Measurements from ENCODE around the gene SSBP3.

SSBP3 gene

GRCh38 chr1:54337928-54338327, 68.3 kb downstream of the SSBP3 start:
- no peak for TF ChIP-seq POLR2AphosphoS5 (IDR thresholded peaks at IDR 0.05; ENCODE audit: low read depth, low read length)
- TF ChIP-seq REST (IDR thresholded peaks at IDR 0.05; ENCODE audit: insufficient read depth in 1 of 2, low read depth in 2 of 2, low read length in 2 of 2), result no peak

DNA sequence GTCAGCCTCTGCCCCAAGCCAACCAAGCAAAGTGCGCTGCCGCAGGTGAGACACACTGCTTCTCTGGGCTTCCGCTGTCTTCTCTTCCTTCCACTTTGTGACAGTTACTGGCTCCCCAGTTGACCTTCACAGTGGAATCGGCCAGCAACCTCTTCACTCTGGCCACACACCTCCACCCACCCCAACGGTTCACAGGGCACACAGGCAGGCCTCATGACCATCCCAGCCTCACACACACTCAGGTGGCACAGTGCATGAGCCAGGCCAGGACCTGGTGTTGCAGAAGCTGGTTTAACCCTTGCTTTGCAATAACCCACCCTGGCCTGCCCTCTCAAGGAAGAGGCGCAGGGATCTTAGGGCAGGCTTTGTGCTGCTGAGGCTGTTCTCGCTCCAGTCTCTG, 69.2 kb downstream of the SSBP3 start:
- TF ChIP-seq SIN3A (IDR thresholded peaks at IDR 0.05; ENCODE audit: borderline replicate concordance, insufficient read depth, low read length) (no peak), POLR2AphosphoS5 (IDR thresholded peaks at IDR 0.05; ENCODE audit: low read depth, low read length) (no peak), FOXP2 (optimal IDR thresholded peaks at IDR 0.05; ENCODE audit: borderline replicate concordance, extremely low read depth, extremely low read length, insufficient read depth) (no peak), REST (IDR thresholded peaks at IDR 0.05; ENCODE audit: insufficient read depth in 1 of 2, low read depth in 2 of 2, low read length in 2 of 2) (no peak)

DNA sequence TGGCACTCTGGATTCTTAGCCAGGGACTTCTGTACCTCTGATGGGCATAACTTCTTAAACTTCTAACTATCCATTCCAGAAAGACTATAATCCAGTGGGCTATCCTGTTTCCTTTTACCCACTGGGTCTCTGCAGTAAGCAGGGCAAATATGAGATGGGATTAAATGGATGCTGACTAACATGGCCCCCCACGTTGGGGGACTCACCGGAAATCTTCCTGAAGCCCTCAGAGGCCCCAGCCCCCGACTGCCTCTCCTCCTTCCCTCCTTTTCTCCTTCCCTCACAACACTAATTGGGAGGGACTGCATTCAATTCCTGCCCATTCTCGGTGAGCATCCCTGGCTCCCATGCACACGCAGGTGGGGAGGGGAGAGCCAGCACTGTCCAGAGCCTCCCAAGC, 70.1 kb downstream of the SSBP3 start:
- no peak for TF ChIP-seq POLR2AphosphoS5 (IDR thresholded peaks at IDR 0.05; ENCODE audit: low read depth, low read length)
- no peak for TF ChIP-seq SIN3A (IDR thresholded peaks at IDR 0.05; ENCODE audit: borderline replicate concordance, insufficient read depth, low read length)
- no peak for TF ChIP-seq TAF1 (IDR thresholded peaks at IDR 0.05; ENCODE audit: borderline replicate concordance, insufficient read depth, low read length)
- TF ChIP-seq FOXP2 (optimal IDR thresholded peaks at IDR 0.05; ENCODE audit: borderline replicate concordance, extremely low read depth, extremely low read length, insufficient read depth), result no peak
- no peak for TF ChIP-seq REST (IDR thresholded peaks at IDR 0.05; ENCODE audit: insufficient read depth in 1 of 2, low read depth in 2 of 2, low read length in 2 of 2)

DNA sequence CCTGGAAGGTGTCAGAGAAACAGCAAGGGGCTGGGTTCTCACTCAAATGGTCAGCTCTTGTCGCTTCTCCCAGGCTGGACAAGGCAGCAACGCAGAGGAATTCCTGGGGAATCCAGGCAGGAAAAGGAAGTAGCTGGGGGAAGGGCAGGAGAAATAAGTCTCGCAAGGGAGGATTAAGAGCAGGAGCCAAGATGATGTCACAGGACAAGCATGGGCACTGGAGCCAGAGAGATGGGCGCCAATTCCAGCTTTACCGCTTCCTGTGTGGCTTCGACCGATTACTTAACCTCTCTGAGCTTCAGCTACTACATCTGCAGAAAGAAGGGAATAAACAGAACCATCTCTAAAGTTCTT, 70.5 kb downstream of the SSBP3 start:
- TF ChIP-seq REST (IDR thresholded peaks at IDR 0.05; ENCODE audit: insufficient read depth in 1 of 2, low read depth in 2 of 2, low read length in 2 of 2), result peak in 1 of 2 experiments; percentile 65; a peak in 1 of 4 replicates
- TF ChIP-seq SIN3A (IDR thresholded peaks at IDR 0.05; ENCODE audit: borderline replicate concordance, insufficient read depth, low read length), result no peak
- TF ChIP-seq POLR2AphosphoS5 (IDR thresholded peaks at IDR 0.05; ENCODE audit: low read depth, low read length), result no peak

DNA sequence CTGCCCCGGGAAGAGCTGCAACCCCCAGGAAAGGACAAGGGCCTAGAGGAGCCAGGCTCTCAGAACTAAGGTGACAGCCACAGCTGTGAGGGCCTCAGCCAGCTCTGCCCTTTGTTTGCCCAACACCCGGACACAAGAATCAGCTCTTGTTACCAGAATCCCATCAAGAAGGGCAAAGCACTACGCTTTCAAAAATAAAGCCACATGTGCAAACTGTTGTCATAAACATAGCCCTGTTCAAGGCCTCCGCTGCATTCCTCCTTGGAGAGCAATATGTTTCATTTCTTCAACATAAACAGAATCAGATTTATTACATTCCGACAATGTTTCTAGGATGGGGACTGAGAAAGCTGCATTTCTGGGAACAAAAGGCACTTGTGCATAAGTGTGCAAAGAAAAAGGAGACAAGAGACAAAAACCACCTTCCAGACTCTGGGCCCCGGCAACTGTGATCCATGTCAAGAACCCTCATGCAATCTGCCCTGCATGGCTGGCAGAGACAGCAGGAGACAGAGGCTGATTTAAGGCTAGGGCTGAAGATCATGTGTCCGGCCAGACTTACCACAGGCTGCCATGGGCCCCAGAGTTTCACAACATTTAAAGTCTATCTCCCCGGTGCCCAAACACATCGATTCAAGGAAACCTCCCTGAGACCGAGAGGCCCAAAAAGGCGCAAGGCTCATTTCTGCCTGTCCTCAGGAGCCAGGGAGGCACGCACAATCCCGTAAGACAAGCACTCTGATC, 71.0 kb downstream of the SSBP3 start:
- TF ChIP-seq SIN3A (IDR thresholded peaks at IDR 0.05; ENCODE audit: borderline replicate concordance, insufficient read depth, low read length) (no peak), FOXP2 (optimal IDR thresholded peaks at IDR 0.05; ENCODE audit: borderline replicate concordance, extremely low read depth, extremely low read length, insufficient read depth) (no peak), TAF1 (IDR thresholded peaks at IDR 0.05; ENCODE audit: borderline replicate concordance, insufficient read depth, low read length) (no peak), REST (IDR thresholded peaks at IDR 0.05; ENCODE audit: insufficient read depth in 1 of 2, low read depth in 2 of 2, low read length in 2 of 2) (no peak), POLR2AphosphoS5 (IDR thresholded peaks at IDR 0.05; ENCODE audit: low read depth, low read length) (no peak)

Data from PFSK-1 (cell line).